ENCODE data around the gene NCAM1. TPM values are rescaled to one million over a fixed set of nuclear protein-coding genes. Genes with fewer than 3 reads are reported as not detected.
"Not testable (repeated sequence)": the region's sequence is repeated elsewhere in the genome, so short reads cannot be mapped to it uniquely, and the experiment has no call there.

NCAM1 gene
- total RNA-seq, 1 donor from 2014 or later = 33.6 TPM

GRCh38 chr11:113048820-113049768, 87.9 kb downstream of the NCAM1 start:
- TF ChIP-seq CTCF (IDR thresholded peaks at IDR 0.05) = no peak
- no peak for TF ChIP-seq POLR2A (IDR thresholded peaks at IDR 0.05)
- TF ChIP-seq POLR2AphosphoS5 (IDR thresholded peaks at IDR 0.05; ENCODE audit: insufficient read depth in 1 of 2, low read depth in 1 of 2) = no peak
- peaks cover 6% of the 10 kb centered on the region for H3K4me1 ChIP-seq
- no peaks in the 10 kb centered on the region for H3K27me3 ChIP-seq
- H3K27ac ChIP-seq = no peak overlapping the region
- H3K9me3 ChIP-seq = no peaks in the 10 kb centered on the region
- H3K36me3 ChIP-seq = no peaks in the 10 kb centered on the region
- DNase-seq (ENCODE audit: extremely low spot score in 2 of 2) = no peak
- intact Hi-C loops (cut with DNase I) = no loop called here
- H3K4me3 ChIP-seq = no peak overlapping the region

- H3K4me1 ChIP-seq; DNase-seq (ENCODE audit: extremely low spot score in 2 of 2); H3K9me3 ChIP-seq; H3K36me3 ChIP-seq; H3K27ac ChIP-seq; intact Hi-C loops (cut with DNase I); H3K27me3 ChIP-seq; H3K4me3 ChIP-seq: not testable (repeated sequence)
These were observed 91.8 kb downstream of the NCAM1 start for GRCh38 chr11:113053042-113053441.

GRCh38 chr11:113057038-113057437, 95.8 kb downstream of the NCAM1 start:
- Histone ChIP-seq H3K4me3 (no peak overlapping the region), H3K4me1 (no peaks in the 10 kb centered on the region), H3K36me3 (no peaks in the 10 kb centered on the region), H3K27me3 (no peaks in the 10 kb centered on the region), H3K27ac (no peak overlapping the region), H3K9me3 (no peaks in the 10 kb centered on the region)
- no peak for TF ChIP-seq POLR2AphosphoS5 (IDR thresholded peaks at IDR 0.05; ENCODE audit: insufficient read depth in 1 of 2, low read depth in 1 of 2)
- TF ChIP-seq CTCF (IDR thresholded peaks at IDR 0.05) = no peak
- DNase-seq (ENCODE audit: extremely low spot score in 2 of 2) = no peak
- intact Hi-C loops (cut with DNase I) = no loop called here

- DNase-seq (ENCODE audit: extremely low spot score in 2 of 2) = no peak
- intact Hi-C loops (cut with DNase I) = no loop called here
- no peaks in the 10 kb centered on the region for H3K36me3 ChIP-seq
These were observed 98.3 kb downstream of the NCAM1 start for GRCh38 chr11:113059548-113059947.

GRCh38 chr11:113065330-113065729, 104.1 kb downstream of the NCAM1 start:
- intact Hi-C loops (cut with DNase I) = loop anchor here (2.0 kb wide), 1 partner anchor 35 kb away; no protein-coding TSS in a partner anchor
- DNase-seq (ENCODE audit: extremely low spot score in 2 of 2) = no peak
- no peaks in the 10 kb centered on the region for H3K27me3 ChIP-seq
- no peak for TF ChIP-seq CTCF (IDR thresholded peaks at IDR 0.05)
- no peak for TF ChIP-seq POLR2A (IDR thresholded peaks at IDR 0.05)
- TF ChIP-seq POLR2AphosphoS5 (IDR thresholded peaks at IDR 0.05; ENCODE audit: insufficient read depth in 1 of 2, low read depth in 1 of 2) = no peak
- no peaks in the 10 kb centered on the region for H3K9me3 ChIP-seq
- no peaks in the 10 kb centered on the region for H3K36me3 ChIP-seq
- no peaks in the 10 kb centered on the region for H3K4me1 ChIP-seq
- no peak overlapping the region for H3K4me3 ChIP-seq
- no peak overlapping the region for H3K27ac ChIP-seq

More at GRCh38 chr11:113059548-113059947, 98.3 kb downstream of the NCAM1 start:
- no peaks in the 10 kb centered on the region for H3K4me1 ChIP-seq
- no peaks in the 10 kb centered on the region for H3K9me3 ChIP-seq
- H3K27me3 ChIP-seq = no peaks in the 10 kb centered on the region
- no peak overlapping the region for H3K4me3 ChIP-seq
- H3K27ac ChIP-seq = no peak overlapping the region
- TF ChIP-seq CTCF (IDR thresholded peaks at IDR 0.05) (no peak), POLR2AphosphoS5 (IDR thresholded peaks at IDR 0.05; ENCODE audit: insufficient read depth in 1 of 2, low read depth in 1 of 2) (no peak), POLR2A (IDR thresholded peaks at IDR 0.05) (no peak)

All from vagina (tissue), 2 donors.